ENCODE measurements around the gene MRPL1. TPM values are rescaled to one million over a fixed set of nuclear protein-coding genes. Genes with fewer than 3 reads are reported as not detected.

Gene MRPL1
- total RNA-seq, 4 donors from 2014 or later = 12.8 to 28.2 (median 17.2) TPM

- intact Hi-C loops (cut with DNase I; ENCODE audit: low total_unique reads) = no loop called here
- no peak overlapping the region for H3K4me3 ChIP-seq (ENCODE audit: low read depth, poor library complexity, severe bottlenecking)
- TF ChIP-seq POLR2A (IDR thresholded peaks at IDR 0.05) (no peak), CTCF (IDR thresholded peaks at IDR 0.05) (no peak)
- DNase-seq (ENCODE audit: low spot score in 2 of 2) = no peak
- 91 to 92% methylated on average over 4 of the region's 4 CpGs for WGBS, 2 donors
Measured at GRCh38 chr4:77922158-77923094, 59.8 kb downstream of the MRPL1 start.

- TF ChIP-seq POLR2A (IDR thresholded peaks at IDR 0.05) = no peak
- TF ChIP-seq CTCF (IDR thresholded peaks at IDR 0.05) = no peak
- H3K4me3 ChIP-seq (ENCODE audit: low read depth, poor library complexity, severe bottlenecking) = no peak overlapping the region
- WGBS, 2 donors = 51 to 65% methylated on average over 1 of the region's 1 CpG
- intact Hi-C loops (cut with DNase I; ENCODE audit: low total_unique reads) = no loop called here
- DNase-seq (ENCODE audit: low spot score in 2 of 2) = no peak
Measured at GRCh38 chr4:77927991-77928925, 65.6 kb downstream of the MRPL1 start.

- no peak overlapping the region for H3K4me3 ChIP-seq (ENCODE audit: low read depth, poor library complexity, severe bottlenecking)
- TF ChIP-seq POLR2A (IDR thresholded peaks at IDR 0.05) (no peak), CTCF (IDR thresholded peaks at IDR 0.05) (no peak)
- intact Hi-C loops (cut with DNase I; ENCODE audit: low total_unique reads) = no loop called here
- WGBS, 2 donors = 94 to 97% methylated on average over 7 of the region's 7 CpGs
- no peak for DNase-seq (ENCODE audit: low spot score in 2 of 2)
Measured at GRCh38 chr4:77930154-77930639, 67.6 kb downstream of the MRPL1 start.

GRCh38 chr4:77930876-77931275 is 68.2 kb downstream of the MRPL1 start:
- no peak for DNase-seq (ENCODE audit: low spot score in 2 of 2)
- WGBS, 2 donors = 77 to 80% methylated on average over 4 of the region's 4 CpGs
- H3K4me3 ChIP-seq (ENCODE audit: low read depth, poor library complexity, severe bottlenecking) = no peak overlapping the region
- intact Hi-C loops (cut with DNase I; ENCODE audit: low total_unique reads) = no loop called here
- TF ChIP-seq CTCF (IDR thresholded peaks at IDR 0.05) (no peak), POLR2A (IDR thresholded peaks at IDR 0.05) (no peak)

- H3K4me3 ChIP-seq (ENCODE audit: low read depth, poor library complexity, severe bottlenecking) = no peak overlapping the region
- 84 to 88% methylated on average over 9 of the region's 9 CpGs for WGBS, 2 donors
- DNase-seq (ENCODE audit: low spot score in 2 of 2) = no peak
- intact Hi-C loops (cut with DNase I; ENCODE audit: low total_unique reads) = no loop called here
- no peak for TF ChIP-seq POLR2A (IDR thresholded peaks at IDR 0.05)
Measured at GRCh38 chr4:77931452-77932135, 69.0 kb downstream of the MRPL1 start.

Data from lower leg skin (tissue), 4 donors.